Ramos (cell line): ENCODE results near the gene NR1H3.
"Not testable (repeated sequence)": the region's sequence is repeated elsewhere in the genome, so short reads cannot be mapped to it uniquely, and the experiment has no call there.

ENCODE experiments used
- in situ Hi-C: fragments of 300-500 bp; cut with MboI; formaldehyde crosslinking; loops from one replicate; pipeline ENCODE4 v1.14.3; 2022; ENCODE audit warnings: low sequenced_read_pairs; ENCODE audit not compliant: unreplicated experiment

The NR1H3 gene

GRCh38 chr11:47257517-47258316, at the start of gene NR1H3:
TSS of gene NR1H3 (plus strand) at chr11:47257996. CDS start at chr11:47259217, 1,221 bp downstream.
- in situ Hi-C loops = no loop called here

GRCh38 chr11:47208008-47208552, 49.7 kb upstream of the NR1H3 start:
- in situ Hi-C loops = not testable (repeated sequence)

GRCh38 chr11:47208628-47209027, 49.2 kb upstream of the NR1H3 start:
- in situ Hi-C loops = no loop called here

- in situ Hi-C loops = no loop called here
Measured at GRCh38 chr11:47212938-47213337, 44.9 kb upstream of the NR1H3 start.

- in situ Hi-C loops = no loop called here
Measured at GRCh38 chr11:47213950-47214565, 43.7 kb upstream of the NR1H3 start.

- in situ Hi-C loops = no loop called here
Measured at GRCh38 chr11:47215366-47215910, 42.4 kb upstream of the NR1H3 start.

GRCh38 chr11:47216121-47216798, 41.5 kb upstream of the NR1H3 start:
- in situ Hi-C loops = no loop called here

- in situ Hi-C loops = no loop called here
Measured at GRCh38 chr11:47220401-47220821, 37.4 kb upstream of the NR1H3 start.

GRCh38 chr11:47222696-47223095, 35.1 kb upstream of the NR1H3 start:
- in situ Hi-C loops = no loop called here

GRCh38 chr11:47225552-47226400, 32.0 kb upstream of the NR1H3 start:
- in situ Hi-C loops = no loop called here

- in situ Hi-C loops = no loop called here
Measured at GRCh38 chr11:47229161-47229560, 28.6 kb upstream of the NR1H3 start.

GRCh38 chr11:47233051-47233450, 24.7 kb upstream of the NR1H3 start:
- in situ Hi-C loops = no loop called here

GRCh38 chr11:47233989-47234668, 23.7 kb upstream of the NR1H3 start:
- in situ Hi-C loops = no loop called here

GRCh38 chr11:47234669-47235100, 23.1 kb upstream of the NR1H3 start:
- in situ Hi-C loops = no loop called here

- in situ Hi-C loops = no loop called here
Measured at GRCh38 chr11:47235163-47235562, 22.6 kb upstream of the NR1H3 start.

GRCh38 chr11:47236482-47236881, 21.3 kb upstream of the NR1H3 start:
- in situ Hi-C loops = no loop called here

- in situ Hi-C loops = no loop called here
Measured at GRCh38 chr11:47239852-47240251, 17.9 kb upstream of the NR1H3 start.

GRCh38 chr11:47241841-47242301, 15.9 kb upstream of the NR1H3 start:
- in situ Hi-C loops = no loop called here

- in situ Hi-C loops = no loop called here
Measured at GRCh38 chr11:47242596-47243192, 15.1 kb upstream of the NR1H3 start.
